HepG2 (cell line): ENCODE measurements around the gene POP5. TPM values are rescaled to one million over a fixed set of nuclear protein-coding genes. Genes with fewer than 3 reads are reported as not detected.
A peak's percentile ranks its signal among the peaks of the same experiment; 100 is the strongest.

Source experiments
- AKAP8 ChIP-seq: sonication (generic); formaldehyde crosslinking; IDR thresholded peaks from 2 replicates; pipeline ENCODE4 v1.5.1; 2020; ENCODE audit warnings: mild to moderate bottlenecking, missing genetic modification reagents
- DNMT1 ChIP-seq: sonication (generic); formaldehyde crosslinking; IDR thresholded peaks from 2 replicates; pipeline ENCODE4 v1.5.1; 2020; ENCODE audit warnings: mild to moderate bottlenecking, missing genetic modification reagents
- DPF2 ChIP-seq: sonication (generic); formaldehyde crosslinking; IDR thresholded peaks from 2 replicates; pipeline ENCODE4 v1.4.0; 2020; ENCODE audit warnings: mild to moderate bottlenecking, low read depth, missing genetic modification reagents, borderline replicate concordance
- ETV6 ChIP-seq: sonication (generic); formaldehyde crosslinking; conservative IDR thresholded peaks from 2 replicates; pipeline ENCODE4 v1.4.0; 2020; ENCODE audit warnings: missing genetic modification reagents
- IKZF1 ChIP-seq: fragments of 450-650 bp; IDR thresholded peaks from 2 replicates; pipeline ENCODE4 v1.7.1; 2016
- ISL2 ChIP-seq: sonication (generic); formaldehyde crosslinking; IDR thresholded peaks from 2 replicates; pipeline ENCODE4 v1.5.0; 2020; ENCODE audit warnings: missing genetic modification reagents
- JUND ChIP-seq: sonication (generic); formaldehyde crosslinking; IDR thresholded peaks from 2 replicates; pipeline ENCODE4 v1.8.0; 2022; ENCODE audit warnings: mild to moderate bottlenecking, missing genetic modification reagents
- KLF11 ChIP-seq: IDR thresholded peaks from 2 replicates; pipeline ENCODE4 v1.6.1; 2016; ENCODE audit warnings: missing compliant biosample characterization
- MAFG ChIP-seq: sonication (generic); formaldehyde crosslinking; IDR thresholded peaks from 2 replicates; pipeline ENCODE4 v1.5.1; 2020; ENCODE audit warnings: mild to moderate bottlenecking, missing genetic modification reagents
- MIER2 ChIP-seq: IDR thresholded peaks from 2 replicates; pipeline ENCODE4 v1.6.1; 2016; ENCODE audit warnings: missing biosample characterization, missing genetic modification reagents
- MZF1 ChIP-seq: sonication (generic); formaldehyde crosslinking; IDR thresholded peaks from 2 replicates; pipeline ENCODE4 v1.8.1; 2023; ENCODE audit warnings: mild to moderate bottlenecking, missing genetic modification reagents, borderline replicate concordance
- RFX1 ChIP-seq: fragments of 450-650 bp; IDR thresholded peaks from 2 replicates; pipeline ENCODE4 v1.6.1; 2017
- SAFB2 ChIP-seq: sonication (generic); formaldehyde crosslinking; IDR thresholded peaks from 2 replicates; pipeline ENCODE4 v1.5.1; 2020; ENCODE audit warnings: missing genetic modification reagents, low read depth, mild to moderate bottlenecking, borderline replicate concordance
- TBL1XR1 ChIP-seq: fragments of 150-350 bp; IDR thresholded peaks from 2 replicates; pipeline ENCODE4 v1.6.1; 2014; ENCODE audit warnings: borderline replicate concordance, low read length; ENCODE audit not compliant: partially characterized antibody
- ZBTB38 ChIP-seq: sonication (generic); formaldehyde crosslinking; IDR thresholded peaks from 2 replicates; pipeline ENCODE4 v1.5.1; 2020; ENCODE audit warnings: mild to moderate bottlenecking, missing genetic modification reagents
- ZNF253 ChIP-seq: sonication (generic); formaldehyde crosslinking; IDR thresholded peaks from 2 replicates; pipeline ENCODE4 v1.8.0; 2022; ENCODE audit warnings: mild to moderate bottlenecking, missing genetic modification reagents, borderline replicate concordance
- ZNF501 ChIP-seq: sonication (generic); formaldehyde crosslinking; IDR thresholded peaks from 2 replicates; pipeline ENCODE4 v1.5.1; 2020; ENCODE audit warnings: mild to moderate bottlenecking, moderate library complexity, missing genetic modification reagents
- polyA plus RNA-seq, 8 experiments: library from polyadenylated mRNA; depleted of rRNA in 3 of 8; stranded (reverse) in 7 of 8; unstranded in 1 of 8; fragments of >200 nt; fragmentation: Illumina TruSeq in 4 of 8; extraction: Trizol in 4 of 8; gene quantifications; 2 replicates each; pipeline versions ENCODE4 v1.2.1 to v1.2.3, GENCODE V29; 2011 to 2016; ENCODE audit warnings: low read depth in 4 of 8, missing spikeins in 1 of 8, mixed read lengths in 1 of 8; ENCODE audit not compliant: insufficient read depth in 1 of 8
- total RNA-seq, 5 experiments: library from RNA; depleted of rRNA; stranded (reverse); fragments of >200 nt; fragmentation: Illumina TruSeq; extraction: Trizol; gene quantifications; 2 replicates each; pipeline ENCODE4 v1.2.3, GENCODE V29; 2016; ENCODE audit warnings: low read depth in 1 of 5
- TF ChIP-seq, protein P1 (sequence below): sonication (generic); formaldehyde crosslinking; IDR thresholded peaks from 2 replicates; pipeline ENCODE4 v1.5.0; 2020; ENCODE audit warnings: missing genetic modification reagents
- TF ChIP-seq, protein P2 (sequence below): sonication (generic); formaldehyde crosslinking; IDR thresholded peaks from 2 replicates; pipeline ENCODE4 v1.9.0; 2021; ENCODE audit warnings: missing genetic modification reagents, borderline replicate concordance
- TF ChIP-seq, protein P3 (sequence below), 2 experiments: sonication (generic) in 1 of 2; formaldehyde crosslinking in 1 of 2; IDR thresholded peaks; 2 replicates each; pipeline versions ENCODE4 v1.6.1 to v1.9.0; 2014 to 2022; ENCODE audit warnings: antibody characterized with exemption in 1 of 2, borderline replicate concordance in 1 of 2, inconsistent platforms in 1 of 2, low read depth in 1 of 2, missing genetic modification reagents in 1 of 2

Gene POP5
- total and polyA plus RNA-seq, 2 of the 13 experiments (the other 11 are each of a cell fraction or from before 2014, with no cell fraction given): 45.6 to 61.3 TPM

DNA sequence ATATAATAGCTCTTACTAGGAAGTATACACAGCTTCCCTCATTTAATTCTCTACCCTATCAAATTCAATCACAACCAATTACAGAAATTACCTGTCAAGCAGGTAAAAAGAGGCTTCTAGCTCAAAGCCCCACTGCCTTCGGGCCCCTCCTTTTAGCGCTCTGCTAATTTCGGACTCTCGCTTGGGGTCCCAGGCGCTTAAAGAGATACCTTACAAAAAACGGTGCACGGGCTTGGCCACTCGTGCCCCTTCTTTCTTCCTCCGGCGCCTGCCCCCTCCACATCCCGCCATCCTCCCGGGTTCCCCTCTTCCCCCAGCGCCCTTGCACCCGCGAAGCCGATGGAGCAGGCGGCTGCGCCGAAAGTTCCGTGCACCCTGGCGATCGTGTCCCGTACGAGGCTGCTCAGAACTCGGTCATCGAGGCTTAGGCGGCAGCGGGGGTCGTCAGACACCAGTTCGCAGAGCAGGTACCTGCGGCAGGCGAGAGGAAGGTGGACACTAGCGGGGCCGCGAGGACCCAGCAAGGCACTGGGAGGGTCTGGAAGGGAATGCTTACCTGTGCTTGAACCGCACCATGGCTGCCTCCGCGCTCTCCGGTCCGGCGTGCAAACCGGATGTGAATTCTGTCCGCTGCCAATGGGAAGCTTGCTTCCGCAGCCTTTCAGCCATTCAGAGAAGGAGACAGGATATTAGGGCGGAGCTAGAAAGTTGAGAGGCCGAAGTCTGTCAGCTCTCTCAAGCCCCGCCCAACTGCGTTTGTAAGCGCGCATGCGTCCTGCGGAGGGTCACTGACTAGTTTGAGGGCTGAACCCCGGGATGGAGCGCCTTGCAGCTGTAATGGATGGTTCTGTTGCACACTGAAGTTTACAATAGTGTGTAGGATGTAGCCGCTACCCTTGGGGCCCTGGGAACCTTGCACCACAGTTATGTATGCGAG lies at the start of gene POP5 (continued):
- TF ChIP-seq, protein P1, sequence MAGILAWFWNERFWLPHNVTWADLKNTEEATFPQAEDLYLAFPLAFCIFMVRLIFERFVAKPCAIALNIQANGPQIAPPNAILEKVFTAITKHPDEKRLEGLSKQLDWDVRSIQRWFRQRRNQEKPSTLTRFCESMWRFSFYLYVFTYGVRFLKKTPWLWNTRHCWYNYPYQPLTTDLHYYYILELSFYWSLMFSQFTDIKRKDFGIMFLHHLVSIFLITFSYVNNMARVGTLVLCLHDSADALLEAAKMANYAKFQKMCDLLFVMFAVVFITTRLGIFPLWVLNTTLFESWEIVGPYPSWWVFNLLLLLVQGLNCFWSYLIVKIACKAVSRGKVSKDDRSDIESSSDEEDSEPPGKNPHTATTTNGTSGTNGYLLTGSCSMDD (CRISPR knock-in tag): no peak
- TF ChIP-seq TBL1XR1: no peak
- TF ChIP-seq ZBTB38: peak; percentile 61; the same call in 1 of the 2 replicates
- TF ChIP-seq ZNF501 (CRISPR knock-in tag): peak; percentile 98
- no peak for TF ChIP-seq MZF1
- TF ChIP-seq, protein P2, sequence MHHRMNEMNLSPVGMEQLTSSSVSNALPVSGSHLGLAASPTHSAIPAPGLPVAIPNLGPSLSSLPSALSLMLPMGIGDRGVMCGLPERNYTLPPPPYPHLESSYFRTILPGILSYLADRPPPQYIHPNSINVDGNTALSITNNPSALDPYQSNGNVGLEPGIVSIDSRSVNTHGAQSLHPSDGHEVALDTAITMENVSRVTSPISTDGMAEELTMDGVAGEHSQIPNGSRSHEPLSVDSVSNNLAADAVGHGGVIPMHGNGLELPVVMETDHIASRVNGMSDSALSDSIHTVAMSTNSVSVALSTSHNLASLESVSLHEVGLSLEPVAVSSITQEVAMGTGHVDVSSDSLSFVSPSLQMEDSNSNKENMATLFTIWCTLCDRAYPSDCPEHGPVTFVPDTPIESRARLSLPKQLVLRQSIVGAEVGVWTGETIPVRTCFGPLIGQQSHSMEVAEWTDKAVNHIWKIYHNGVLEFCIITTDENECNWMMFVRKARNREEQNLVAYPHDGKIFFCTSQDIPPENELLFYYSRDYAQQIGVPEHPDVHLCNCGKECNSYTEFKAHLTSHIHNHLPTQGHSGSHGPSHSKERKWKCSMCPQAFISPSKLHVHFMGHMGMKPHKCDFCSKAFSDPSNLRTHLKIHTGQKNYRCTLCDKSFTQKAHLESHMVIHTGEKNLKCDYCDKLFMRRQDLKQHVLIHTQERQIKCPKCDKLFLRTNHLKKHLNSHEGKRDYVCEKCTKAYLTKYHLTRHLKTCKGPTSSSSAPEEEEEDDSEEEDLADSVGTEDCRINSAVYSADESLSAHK (CRISPR knock-in tag): no peak
- TF ChIP-seq JUND (CRISPR knock-in tag): no peak
- TF ChIP-seq RFX1: no peak
- no peak for TF ChIP-seq ZNF253 (CRISPR knock-in tag)
- TF ChIP-seq DNMT1: 0 out of 2 replicates have a peak, but pooled peaks have one; percentile 49
- no peak for TF ChIP-seq ETV6 (CRISPR knock-in tag)
- no peak for TF ChIP-seq AKAP8 (CRISPR knock-in tag)
- TF ChIP-seq IKZF1: no peak
- no peak; the same call in 1 of the 2 replicates for TF ChIP-seq SAFB2 (CRISPR knock-in tag)
- no peak for TF ChIP-seq MIER2
- no peak for TF ChIP-seq ISL2
- TF ChIP-seq KLF11 (CRISPR knock-in tag): no peak
- TF ChIP-seq DPF2: no peak
- no peak for TF ChIP-seq MAFG
- TF ChIP-seq, protein P3, sequence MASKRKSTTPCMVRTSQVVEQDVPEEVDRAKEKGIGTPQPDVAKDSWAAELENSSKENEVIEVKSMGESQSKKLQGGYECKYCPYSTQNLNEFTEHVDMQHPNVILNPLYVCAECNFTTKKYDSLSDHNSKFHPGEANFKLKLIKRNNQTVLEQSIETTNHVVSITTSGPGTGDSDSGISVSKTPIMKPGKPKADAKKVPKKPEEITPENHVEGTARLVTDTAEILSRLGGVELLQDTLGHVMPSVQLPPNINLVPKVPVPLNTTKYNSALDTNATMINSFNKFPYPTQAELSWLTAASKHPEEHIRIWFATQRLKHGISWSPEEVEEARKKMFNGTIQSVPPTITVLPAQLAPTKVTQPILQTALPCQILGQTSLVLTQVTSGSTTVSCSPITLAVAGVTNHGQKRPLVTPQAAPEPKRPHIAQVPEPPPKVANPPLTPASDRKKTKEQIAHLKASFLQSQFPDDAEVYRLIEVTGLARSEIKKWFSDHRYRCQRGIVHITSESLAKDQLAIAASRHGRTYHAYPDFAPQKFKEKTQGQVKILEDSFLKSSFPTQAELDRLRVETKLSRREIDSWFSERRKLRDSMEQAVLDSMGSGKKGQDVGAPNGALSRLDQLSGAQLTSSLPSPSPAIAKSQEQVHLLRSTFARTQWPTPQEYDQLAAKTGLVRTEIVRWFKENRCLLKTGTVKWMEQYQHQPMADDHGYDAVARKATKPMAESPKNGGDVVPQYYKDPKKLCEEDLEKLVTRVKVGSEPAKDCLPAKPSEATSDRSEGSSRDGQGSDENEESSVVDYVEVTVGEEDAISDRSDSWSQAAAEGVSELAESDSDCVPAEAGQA (IDR thresholded peaks at IDR 0.05; ENCODE audit: low read depth): no peak
- TF ChIP-seq, protein P3 (CRISPR knock-in tag; IDR thresholded peaks at IDR 0.05; ENCODE audit: borderline replicate concordance): no peak
